B cell (primary cell): Measurements from ENCODE around the gene TOMM5. TPM values are rescaled to one million over a fixed set of nuclear protein-coding genes. Genes with fewer than 3 reads are reported as not detected.

Source experiments
- ATAC-seq: fragments of 200-7000 bp; cut with Tn5 transposase; one replicate; pipeline ENCODE4 v1.10.0; 2021; ENCODE audit warnings: low read depth, mild to moderate bottlenecking, moderate number of reproducible peaks, moderate library complexity
- CTCF ChIA-PET: fragments of 350-600 bp; sonication (Branson Sonifier 250); formaldehyde crosslinking; loops from one replicate; lab custom pipeline; 2021; ENCODE audit warnings: antibody characterized with exemption, inconsistent platforms; lab: Charles Lee
- POLR2A ChIA-PET: fragments of 350-600 bp; sonication (Branson Sonifier 250); formaldehyde crosslinking; loops from one replicate; lab custom pipeline; 2021; ENCODE audit warnings: antibody characterized with exemption; lab: Charles Lee
- DNase-seq: peaks from one replicate; pipeline ENCODE4 v3.0.0; 2013
- H2AFZ ChIP-seq: 2 replicates; pipeline ENCODE4 v1.6.1; 2012; ENCODE audit warnings: mild to moderate bottlenecking, low read depth, low read length; ENCODE audit not compliant: insufficient read depth, poor library complexity, severe bottlenecking
- H3K27ac ChIP-seq, 2 donors: 1 replicate in 1 of 2; 2 replicates in 1 of 2; pipeline ENCODE4 v1.5.1; 2012 to 2013; ENCODE audit warnings: low read length in 2 of 2, mild to moderate bottlenecking in 2 of 2, moderate library complexity in 1 of 2
- H3K27me3 ChIP-seq, 4 experiments: fragments of 200-600 bp in 1 of 4; sonication (generic) in 1 of 4; replicated peaks in 1 of 4; 1 replicate in 2 of 4; 2 replicates in 2 of 4; pipeline versions ENCODE4 v1.6.1 to v1.7.0; 2013 to 2016; ENCODE audit warnings: low read length in 3 of 4, mild to moderate bottlenecking in 2 of 4, mixed read lengths in 1 of 4, moderate library complexity in 1 of 4; ENCODE audit not compliant: insufficient read depth in 4 of 4, control insufficient read depth in 3 of 4; ENCODE audit errors: control extremely low read depth in 1 of 4
- H3K36me3 ChIP-seq, 2 experiments: replicated peaks in 1 of 2; 1 replicate in 1 of 2; 2 replicates in 1 of 2; pipeline versions ENCODE4 v1.6.1 to v1.7.1; 2013; ENCODE audit warnings: low read length in 1 of 2; ENCODE audit not compliant: insufficient read depth in 2 of 2, control insufficient read depth in 1 of 2; ENCODE audit errors: control extremely low read depth in 1 of 2, extremely low read depth in 1 of 2
- H3K4me1 ChIP-seq, 2 donors: fragments of 200-600 bp in 1 of 2; sonication (generic) in 1 of 2; 1 replicate in 1 of 2; 2 replicates in 1 of 2; pipeline versions ENCODE4 v1.5.1 to v1.6.1; 2013 to 2017; ENCODE audit warnings: low read length in 2 of 2; ENCODE audit not compliant: control insufficient read depth in 2 of 2, insufficient read depth in 2 of 2
- H3K4me2 ChIP-seq: replicated peaks from 2 replicates; pipeline ENCODE3; 2012; ENCODE audit warnings: mild to moderate bottlenecking, low read depth, low read length; ENCODE audit not compliant: poor library complexity, severe bottlenecking
- H3K4me3 ChIP-seq, 5 experiments: fragments of 200-600 bp in 1 of 5; sonication (generic) in 1 of 5; 1 replicate in 3 of 5; 2 replicates in 2 of 5; pipeline versions ENCODE4 v1.5.1 to v1.7.0; 2011 to 2016; ENCODE audit warnings: low read length in 4 of 5, mild to moderate bottlenecking in 4 of 5, low read depth in 2 of 5, control low read depth in 1 of 5, moderate library complexity in 1 of 5; ENCODE audit not compliant: insufficient read depth in 1 of 5; ENCODE audit errors: control extremely low read depth in 1 of 5, extremely low read depth in 1 of 5
- H3K79me2 ChIP-seq: fragments of 200-600 bp; sonication (generic); one replicate; pipeline ENCODE4 v1.6.0; 2016; ENCODE audit warnings: low read length; ENCODE audit not compliant: control insufficient read depth, insufficient read depth
- H3K9ac ChIP-seq: fragments of 200-600 bp; sonication (generic); 2 replicates; pipeline ENCODE4 v1.6.1; 2017; ENCODE audit warnings: mild to moderate bottlenecking, low read length, moderate library complexity
- H3K9me3 ChIP-seq, 3 donors: one replicate each; pipeline versions ENCODE4 v1.6.1 to v1.7.1; 2013; ENCODE audit warnings: low read length in 2 of 3; ENCODE audit not compliant: control insufficient read depth in 2 of 3, insufficient read depth in 1 of 3; ENCODE audit errors: control extremely low read depth in 1 of 3
- H4K20me1 ChIP-seq: 2 replicates; pipeline ENCODE4 v1.6.0; 2012; ENCODE audit warnings: mild to moderate bottlenecking, low read length; ENCODE audit not compliant: insufficient read depth, control insufficient read depth, poor library complexity, severe bottlenecking
- H3K27ac Mint-ChIP-seq: one replicate; pipeline ENCODE4 v1.8.0; 2021; ENCODE audit warnings: mixed read lengths
- H3K27me3 Mint-ChIP-seq: one replicate; pipeline ENCODE4 v1.8.0; 2021; ENCODE audit warnings: mixed read lengths
- H3K4me1 Mint-ChIP-seq: one replicate; pipeline ENCODE4 v1.8.0; 2021; ENCODE audit warnings: mixed read lengths
- H3K4me3 Mint-ChIP-seq: one replicate; pipeline ENCODE4 v1.8.0; 2021; ENCODE audit warnings: mixed read lengths
- H3K9me3 Mint-ChIP-seq: one replicate; pipeline ENCODE4 v1.8.0; 2022; ENCODE audit warnings: mixed read lengths; ENCODE audit not compliant: insufficient read depth
- CTCF ChIP-seq: fragments of 200-600 bp; IDR thresholded peaks from one replicate; pipeline ENCODE4 v1.8.0; 2022; ENCODE audit warnings: antibody characterized with exemption, mild to moderate bottlenecking
- EZH2 ChIP-seq: IDR thresholded peaks from 2 replicates; pipeline ENCODE4 v1.6.1; 2012; ENCODE audit warnings: borderline replicate concordance, low read depth, mild to moderate bottlenecking, moderate library complexity, low read length; ENCODE audit not compliant: insufficient read depth, poor library complexity, severe bottlenecking
- WGBS: methylation state at CpG from one replicate; pipeline ENCODE4 v1.1.5; 2013; ENCODE audit warnings: missing lambda C conversion rate; ENCODE audit not compliant: insufficient coverage; 5-methylcytosine and 5-hydroxymethylcytosine counted together
- intact Hi-C: fragments of 100-400 bp; cut with micrococcal nuclease; formaldehyde crosslinking; loops from one replicate; pipeline ENCODE4 v1.10.0; 2022
- polyA plus RNA-seq: library from polyadenylated mRNA; depleted of rRNA; stranded (reverse); fragments of >200 nt; gene quantifications from 2 replicates; pipeline ENCODE4 v1.2.3, GENCODE V29; 2012
- total RNA-seq, 2 donors: library from RNA; stranded (reverse); fragments of 120-200 nt in 1 of 2; gene quantifications; 1 replicate in 1 of 2; 2 replicates in 1 of 2; pipeline versions ENCODE4 v1.2.3 to v1.2.4, GENCODE V29; 2013 to 2022

TOMM5 gene
- total and polyA plus RNA-seq, 2 donors (not counting 1 experiment from before 2014, with no cell fraction given) = 33.9 to 44.4 TPM

GRCh38 chr9:37625036-37625757, 32.8 kb upstream of the TOMM5 start:
- ChIA-PET CTCF (interaction anchor here (1.1 kb wide), 1 partner anchor 9 kb away, joined by 3 read pairs; no protein-coding TSS in a partner anchor), POLR2A (no interaction called here)
- intact Hi-C loops = no loop called here
- Histone ChIP-seq H3K79me2 (no peaks in the 10 kb centered on the region), H4K20me1 (no peaks in the 10 kb centered on the region), H3K4me1 (no peaks in the 10 kb centered on the region), H3K4me3 (no peak overlapping the region), H2AFZ (no peak overlapping the region), H3K27ac (no peak overlapping the region), H3K27me3 (no peaks in the 10 kb centered on the region), H3K9me3 (no peaks in the 10 kb centered on the region), H3K36me3 (no peaks in the 10 kb centered on the region), H3K4me2 (no peak overlapping the region), H3K9ac (no peak overlapping the region)
- DNase-seq (no peak), ATAC-seq (no peak)
- no peaks in the 10 kb centered on the region for H3K27me3 Mint-ChIP-seq
- H3K4me1 Mint-ChIP-seq = no peaks in the 10 kb centered on the region
- no peak overlapping the region for H3K27ac Mint-ChIP-seq
- H3K4me3 Mint-ChIP-seq = no peak overlapping the region
- TF ChIP-seq CTCF (no peak), EZH2 (no peak)
- H3K9me3 Mint-ChIP-seq = no peaks in the 10 kb centered on the region
- WGBS = 39% methylated on average over 5 of the region's 5 CpGs

- H3K9me3 ChIP-seq = no peaks in the 10 kb centered on the region
- no peak overlapping the region for H3K27ac ChIP-seq
- DNase-seq (no peak), ATAC-seq (no peak)
- H3K27me3 Mint-ChIP-seq = no peaks in the 10 kb centered on the region
- TF ChIP-seq CTCF (no peak), EZH2 (no peak)
- no peaks in the 10 kb centered on the region for H3K9me3 Mint-ChIP-seq
- ChIA-PET POLR2A (no interaction called here), CTCF (no interaction called here)
- H3K9ac ChIP-seq = no peak overlapping the region
- H3K4me1 Mint-ChIP-seq = no peaks in the 10 kb centered on the region
- H3K4me3 ChIP-seq = no peak overlapping the region
- no peak overlapping the region for H3K4me3 Mint-ChIP-seq
- H4K20me1 ChIP-seq = no peaks in the 10 kb centered on the region
- H3K27ac Mint-ChIP-seq = no peak overlapping the region
- no CpG with 5 or more reads among the region's 1 CpG for WGBS
- H3K36me3 ChIP-seq = no peaks in the 10 kb centered on the region
- intact Hi-C loops = no loop called here
- no peaks in the 10 kb centered on the region for H3K4me1 ChIP-seq
- H2AFZ ChIP-seq = no peak overlapping the region
- H3K27me3 ChIP-seq = no peaks in the 10 kb centered on the region
- H3K79me2 ChIP-seq = no peaks in the 10 kb centered on the region
- H3K4me2 ChIP-seq = no peak overlapping the region
Measured at GRCh38 chr9:37624073-37624472, 31.7 kb upstream of the TOMM5 start.
